ENCODE results near the gene KSR2. TPM values are rescaled to one million over a fixed set of nuclear protein-coding genes. Genes with fewer than 3 reads are reported as not detected.

The KSR2 gene
- total RNA-seq, 4 donors from 2014 or later = under 0.01 to 0.08 (median under 0.01) TPM; not detected in 1

- Histone ChIP-seq H3K27ac (no peak overlapping the region), H3K36me3 (no peaks in the 10 kb centered on the region), H3K27me3 (peaks cover 12% of the 10 kb centered on the region), H3K4me3 (no peak overlapping the region), H3K4me1 (no peaks in the 10 kb centered on the region), H3K9me3 (no peaks in the 10 kb centered on the region)
- WGBS, 2 donors (ENCODE audit: low coverage in 1 of 2) = 61 to 86% methylated on average over 8 of the region's 8 CpGs
- ATAC-seq = no peak
- no peak for TF ChIP-seq POLR2A (IDR thresholded peaks at IDR 0.05)
- TF ChIP-seq EP300 (IDR thresholded peaks at IDR 0.05) = no peak
- TF ChIP-seq CTCF (IDR thresholded peaks at IDR 0.05) = no peak
- TF ChIP-seq POLR2AphosphoS5 (IDR thresholded peaks at IDR 0.05) = no peak
Observed at GRCh38 chr12:117499759-117500485, 468.9 kb downstream of the KSR2 start.

- ATAC-seq = no peak
- no peaks in the 10 kb centered on the region for H3K9me3 ChIP-seq
- H3K4me3 ChIP-seq = no peak overlapping the region
- TF ChIP-seq POLR2AphosphoS5 (IDR thresholded peaks at IDR 0.05) = no peak
- TF ChIP-seq EP300 (IDR thresholded peaks at IDR 0.05) = no peak
- no peak for TF ChIP-seq CTCF (IDR thresholded peaks at IDR 0.05)
- no peak for TF ChIP-seq POLR2A (IDR thresholded peaks at IDR 0.05)
- no peaks in the 10 kb centered on the region for H3K36me3 ChIP-seq
- WGBS, 2 donors (ENCODE audit: low coverage in 1 of 2) = 55 to 66% methylated on average over 3 of the region's 3 CpGs
- peaks cover 12% of the 10 kb centered on the region for H3K27me3 ChIP-seq
- no peaks in the 10 kb centered on the region for H3K4me1 ChIP-seq
- H3K27ac ChIP-seq = no peak overlapping the region
Observed at GRCh38 chr12:117498880-117499279, 469.9 kb downstream of the KSR2 start.

GRCh38 chr12:117498256-117498655, 470.5 kb downstream of the KSR2 start:
- no peak overlapping the region for H3K27ac ChIP-seq
- TF ChIP-seq POLR2A (IDR thresholded peaks at IDR 0.05) (no peak), EP300 (IDR thresholded peaks at IDR 0.05) (no peak), POLR2AphosphoS5 (IDR thresholded peaks at IDR 0.05) (no peak), CTCF (IDR thresholded peaks at IDR 0.05) (no peak)
- H3K27me3 ChIP-seq = peaks cover 12% of the 10 kb centered on the region
- no peaks in the 10 kb centered on the region for H3K36me3 ChIP-seq
- H3K9me3 ChIP-seq = no peaks in the 10 kb centered on the region
- H3K4me1 ChIP-seq = no peaks in the 10 kb centered on the region
- 71% methylated on average over 2 of the region's 2 CpGs; no CpG with 5 or more reads in 1 of the 2 donors for WGBS, 2 donors (ENCODE audit: low coverage in 1 of 2)
- H3K4me3 ChIP-seq = no peak overlapping the region
- ATAC-seq = no peak

- no peaks in the 10 kb centered on the region for H3K9me3 ChIP-seq
- H3K27ac ChIP-seq = no peak overlapping the region
- H3K27me3 ChIP-seq = peaks cover 16% of the 10 kb centered on the region
- 75 to 89% methylated on average over 3 to 7 of the region's 7 CpGs for WGBS, 2 donors (ENCODE audit: low coverage in 1 of 2)
- no peaks in the 10 kb centered on the region for H3K36me3 ChIP-seq
- H3K4me3 ChIP-seq = no peak overlapping the region
- no peaks in the 10 kb centered on the region for H3K4me1 ChIP-seq
- TF ChIP-seq POLR2A (IDR thresholded peaks at IDR 0.05) = no peak
- no peak for TF ChIP-seq CTCF (IDR thresholded peaks at IDR 0.05)
- no peak for TF ChIP-seq EP300 (IDR thresholded peaks at IDR 0.05)
- no peak for TF ChIP-seq POLR2AphosphoS5 (IDR thresholded peaks at IDR 0.05)
- ATAC-seq = no peak
Observed at GRCh38 chr12:117497407-117497806, 471.4 kb downstream of the KSR2 start.
